Fibroblast of lung (primary cell): ENCODE measurements around the gene TBX1.

Source experiments
- CTCF ChIP-seq, 2 donors: IDR thresholded peaks in 1 of 2; conservative IDR thresholded peaks in 1 of 2; 1 replicate in 1 of 2; 2 replicates in 1 of 2; pipeline ENCODE4 v1.5.1; 2011 to 2012; ENCODE audit warnings: low read length in 2 of 2, control low read depth in 1 of 2, inconsistent platforms in 1 of 2, low read depth in 1 of 2, mild to moderate bottlenecking in 1 of 2
- EZH2 ChIP-seq: IDR thresholded peaks from 2 replicates; pipeline ENCODE4 v1.5.1; 2012; ENCODE audit warnings: low read length, control low read depth, mild to moderate bottlenecking; ENCODE audit errors: missing control alignments

- TF ChIP-seq CTCF (conservative IDR thresholded peaks at IDR 0.05 in 1 of 2, IDR thresholded peaks at IDR 0.05 in 1 of 2; ENCODE audit: low read depth in 1 of 2, low read length in 2 of 2) = no peak
- no peak for TF ChIP-seq EZH2
Observed at GRCh38 chr22:19747551-19747950, 13.0 kb upstream of the TBX1 start.
